Hematopoietic multipotent progenitor cell treated with erythropoietin and hydrocortisone succinate and interleukin-3 and kit ligand, for 6 days (in vitro differentiated cells): ENCODE data around the gene KCNT1.
"Not testable (repeated sequence)": the region's sequence is repeated elsewhere in the genome, so short reads cannot be mapped to it uniquely, and the experiment has no call there.

Source experiments
- DNase-seq: peaks from one replicate; pipeline ENCODE4 v3.0.0-alpha.2; 2015

KCNT1 gene

DNA sequence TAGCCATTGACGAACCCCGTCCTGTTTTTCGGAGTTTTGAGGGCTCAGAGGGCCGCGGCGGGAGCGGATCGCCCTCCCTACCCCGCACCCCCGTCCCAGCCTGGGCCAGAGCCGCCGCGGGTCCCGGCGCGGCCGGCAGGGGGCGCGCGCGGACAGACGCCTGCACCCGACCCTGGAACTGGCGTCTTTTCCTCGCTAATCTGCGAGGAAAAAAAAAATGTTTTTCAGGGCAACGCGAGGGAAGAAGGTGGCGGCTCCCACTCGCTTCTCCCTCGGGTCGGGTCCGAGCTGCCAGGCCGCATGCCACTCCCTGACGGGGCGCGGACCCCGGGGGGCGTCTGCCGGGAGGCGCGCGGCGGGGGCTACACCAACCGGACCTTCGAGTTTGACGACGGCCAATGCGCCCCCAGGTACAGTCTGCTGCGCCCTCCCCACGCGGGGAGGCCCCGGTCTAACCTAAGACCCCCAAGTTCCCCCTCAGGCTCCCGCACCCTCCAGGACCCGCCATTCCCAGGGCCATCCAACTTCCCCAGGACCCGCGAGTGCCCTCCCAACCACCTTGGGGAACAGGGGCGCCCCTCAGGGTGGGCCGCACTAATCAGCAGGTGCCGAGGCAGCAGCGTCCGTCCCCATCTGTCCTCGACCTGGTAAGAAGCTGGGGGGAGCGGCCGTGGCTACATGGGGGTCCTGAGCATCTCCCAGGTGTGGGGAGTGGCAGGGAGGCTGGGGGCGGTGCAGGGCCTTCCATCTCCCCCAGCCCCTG lies at the start of gene KCNT1:
KCNT1 (plus strand) TSS at position 227 of the 763 bp plus-strand sequence; CDS start at position 301, 74 bp downstream.
- peak; percentile 68 for DNase-seq

DNA sequence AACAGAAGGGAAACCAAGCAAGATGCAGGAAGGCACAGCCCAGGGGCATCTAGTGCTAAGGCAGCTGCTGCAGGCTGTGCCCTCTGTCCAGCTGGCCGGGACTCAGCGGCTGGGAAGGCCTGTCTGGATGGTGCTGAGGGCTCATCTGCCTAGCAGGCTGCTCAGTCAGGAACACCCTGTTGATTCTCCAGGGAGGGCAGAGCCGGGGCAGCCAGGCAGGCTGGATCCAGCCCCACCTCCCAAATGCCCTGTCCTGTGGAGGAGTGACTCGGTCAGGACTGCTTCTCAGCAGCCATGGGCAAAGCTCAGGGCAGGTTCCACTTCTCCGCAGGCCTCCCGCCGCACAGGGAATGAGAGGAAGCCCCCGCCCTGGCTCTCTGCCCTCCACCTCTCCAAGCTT lies 46.7 kb upstream of the KCNT1 start:
- no peak for DNase-seq

DNA sequence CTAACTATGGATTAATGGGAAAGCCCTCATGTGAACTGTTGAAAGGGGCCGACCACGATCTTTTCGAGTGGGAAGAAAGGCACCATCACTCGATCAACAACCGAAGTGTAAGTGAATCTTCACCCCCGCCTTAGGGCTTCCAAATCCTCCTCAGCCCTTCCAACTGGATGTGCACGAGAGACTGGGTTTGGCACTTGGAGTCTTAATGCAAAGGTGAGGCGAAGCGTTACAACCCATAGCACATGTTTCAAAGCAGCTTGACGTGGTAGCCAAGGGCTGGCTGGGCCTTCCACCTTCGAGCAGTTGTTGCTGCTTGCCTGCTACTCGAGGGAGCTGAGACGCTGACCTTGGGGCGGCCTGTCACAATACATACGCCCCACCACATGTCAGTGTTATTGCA lies 44.6 kb upstream of the KCNT1 start:
- DNase-seq: no peak

DNA sequence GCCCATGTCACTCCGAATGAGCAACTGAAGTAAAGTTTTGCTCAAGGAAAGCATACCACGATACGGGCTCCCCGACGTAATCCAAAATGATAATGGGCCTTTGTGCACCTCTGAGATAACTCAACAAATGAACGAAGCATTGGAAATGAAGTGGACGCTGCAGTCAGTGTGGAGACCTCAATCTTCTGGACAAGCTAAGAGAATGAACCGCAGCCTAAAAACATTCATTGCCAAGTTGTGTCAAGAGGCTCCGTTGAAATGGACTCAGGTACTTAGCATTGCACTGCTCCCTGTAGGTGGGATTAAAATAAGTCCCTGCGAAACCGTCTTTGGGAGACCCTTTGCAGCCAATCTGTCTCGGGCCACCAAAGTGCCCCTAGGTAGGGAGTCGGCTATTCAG lies 42.7 kb upstream of the KCNT1 start:
- no peak for DNase-seq

DNA sequence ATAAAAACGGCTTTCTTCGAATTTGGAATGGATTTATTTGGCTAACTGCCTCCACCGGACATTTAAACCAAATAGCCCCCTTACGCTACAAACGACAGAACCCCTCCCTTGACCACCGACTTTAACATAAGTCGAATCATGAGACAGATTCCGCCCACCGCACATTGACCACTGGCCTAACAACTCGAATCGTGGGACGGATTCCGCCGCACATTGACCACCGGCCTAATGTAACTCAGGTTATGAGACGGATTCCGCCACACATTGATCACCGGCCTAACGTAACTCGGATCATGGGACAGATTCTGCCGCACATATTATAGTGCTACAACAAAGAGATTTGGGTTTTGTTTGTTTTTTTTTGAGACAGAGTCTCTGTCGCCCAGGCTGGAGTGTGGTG lies 41.6 kb upstream of the KCNT1 start:
- DNase-seq: no peak

DNA sequence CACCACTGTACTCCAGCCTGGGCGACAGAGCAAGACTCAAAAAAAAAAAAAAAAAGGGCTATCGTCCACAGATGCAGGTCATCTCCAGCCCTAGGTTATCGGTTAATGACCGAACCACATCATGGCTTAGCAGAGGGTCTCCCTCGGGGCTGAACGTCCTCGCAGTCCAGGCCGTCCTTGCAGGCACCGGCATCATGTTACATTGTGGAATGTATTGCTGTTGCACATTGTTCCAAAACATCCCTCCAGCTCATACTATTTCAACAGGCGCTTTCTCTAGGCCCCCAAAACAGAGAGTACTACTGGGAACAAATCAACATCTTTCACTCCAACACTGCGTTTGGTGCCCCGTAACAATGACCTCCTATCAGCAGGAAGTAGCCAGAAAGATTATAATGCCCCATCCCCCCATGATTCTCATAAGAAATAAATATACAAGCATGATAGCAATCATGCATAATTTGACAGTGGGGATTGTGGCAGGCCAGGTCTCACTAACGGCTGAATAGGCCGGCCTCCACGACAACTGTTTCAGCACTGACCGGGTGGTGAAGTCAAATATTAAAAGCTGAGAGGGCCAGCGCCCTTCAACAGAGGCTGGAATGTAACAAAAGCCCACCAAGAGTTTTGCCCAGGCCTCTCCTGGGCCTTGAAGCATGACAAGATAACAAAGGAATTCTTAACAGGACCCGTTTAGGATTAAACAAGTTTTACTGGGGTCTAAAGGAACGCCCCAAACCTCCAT lies 40.0 kb upstream of the KCNT1 start:
- no peak for DNase-seq

DNA sequence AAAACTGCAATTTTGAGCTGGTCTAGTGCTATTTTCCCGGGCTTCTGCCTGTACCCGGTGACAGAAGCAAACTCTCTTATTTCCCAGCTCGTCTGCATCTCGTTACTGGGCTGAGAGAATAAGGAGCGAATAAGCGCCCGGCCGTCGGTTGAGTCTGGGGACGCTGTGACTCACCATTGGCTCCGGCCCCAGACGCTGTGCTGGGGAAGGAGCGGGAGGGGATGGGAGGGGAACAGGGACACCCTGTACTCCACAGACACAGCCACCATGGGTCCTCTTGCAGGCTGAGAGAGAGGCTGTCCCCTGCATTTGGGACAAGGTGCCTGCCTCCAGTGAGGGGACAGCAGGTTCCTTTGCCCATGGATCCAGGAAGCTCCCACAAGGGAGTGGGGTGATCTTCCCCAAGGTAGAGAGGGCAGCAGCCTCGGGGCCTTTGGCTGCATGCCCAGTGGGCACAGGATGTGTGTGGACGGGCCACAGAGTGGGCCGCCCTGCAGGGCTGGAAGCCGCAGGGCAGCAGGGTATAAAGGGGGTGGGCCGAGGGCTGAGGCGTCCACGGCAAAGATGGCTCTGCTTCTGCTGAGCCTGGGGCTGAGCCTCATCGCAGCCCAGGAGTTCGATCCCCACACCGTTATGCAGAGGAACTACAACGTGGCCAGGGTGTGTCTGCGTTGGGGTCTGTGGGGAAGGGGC lies 39.1 kb upstream of the KCNT1 start, which contains the start of gene LCN9:
LCN9 (plus strand) TSS at position 552 of the 693 bp plus-strand sequence; CDS start at position 565, 13 bp downstream.
- no peak for DNase-seq

DNA sequence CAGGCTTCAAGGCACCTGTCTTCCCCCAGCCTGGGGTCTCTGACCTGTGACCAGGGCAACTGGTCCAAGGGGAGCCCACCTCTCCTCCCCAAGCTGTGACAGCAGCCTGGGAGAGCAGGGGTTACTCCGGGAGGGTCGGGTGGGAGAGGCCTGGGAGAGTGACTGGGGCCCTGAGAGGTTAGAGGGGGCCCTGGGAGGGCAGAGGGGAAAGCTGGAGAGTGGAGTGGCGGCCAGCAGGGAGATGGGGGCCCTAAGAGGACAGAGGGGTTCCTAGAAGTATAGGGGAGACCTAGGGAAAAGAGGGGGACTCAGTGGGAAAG lies 38.6 kb upstream of the KCNT1 start:
- no peak for DNase-seq

DNA sequence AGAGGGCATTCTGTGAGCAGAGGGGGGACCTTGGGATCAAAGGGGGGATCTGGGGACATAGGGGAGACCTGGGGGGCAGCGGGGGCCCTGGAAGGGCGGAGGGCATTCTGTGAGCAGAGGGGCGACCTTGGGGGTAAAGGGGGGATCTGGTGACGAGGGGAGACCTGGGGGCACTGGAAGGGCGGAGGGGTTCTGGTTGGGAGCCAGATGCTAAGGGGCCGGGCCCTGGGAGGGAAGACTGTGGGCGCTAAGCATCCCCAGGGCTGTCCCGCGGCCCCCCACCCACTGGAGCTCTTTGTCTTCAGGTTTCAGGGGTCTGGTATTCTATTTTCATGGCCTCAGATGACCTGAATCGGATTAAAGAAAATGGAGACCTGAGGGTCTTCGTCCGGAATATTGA lies 38.1 kb upstream of the KCNT1 start:
- no peak for DNase-seq

DNA sequence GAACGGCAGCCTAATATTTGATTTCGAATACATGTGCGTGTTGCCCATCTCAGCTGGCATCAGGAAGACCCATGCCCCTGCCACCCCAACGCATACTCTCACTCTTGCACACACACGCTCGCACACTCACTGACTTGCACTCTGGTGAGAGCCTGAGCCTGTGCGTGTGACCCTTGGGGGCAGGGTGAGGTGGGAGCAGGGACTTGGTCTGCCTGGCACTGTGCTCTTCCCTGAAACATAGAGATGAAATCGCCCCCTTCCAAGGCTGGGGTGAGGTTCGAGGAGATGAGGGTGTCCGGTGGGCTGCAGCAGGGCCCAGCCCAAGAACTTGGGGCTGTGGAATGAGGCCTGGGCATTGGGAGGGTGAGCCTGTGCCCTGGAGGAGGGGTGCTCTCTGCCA lies 37.7 kb upstream of the KCNT1 start:
- DNase-seq: no peak

DNA sequence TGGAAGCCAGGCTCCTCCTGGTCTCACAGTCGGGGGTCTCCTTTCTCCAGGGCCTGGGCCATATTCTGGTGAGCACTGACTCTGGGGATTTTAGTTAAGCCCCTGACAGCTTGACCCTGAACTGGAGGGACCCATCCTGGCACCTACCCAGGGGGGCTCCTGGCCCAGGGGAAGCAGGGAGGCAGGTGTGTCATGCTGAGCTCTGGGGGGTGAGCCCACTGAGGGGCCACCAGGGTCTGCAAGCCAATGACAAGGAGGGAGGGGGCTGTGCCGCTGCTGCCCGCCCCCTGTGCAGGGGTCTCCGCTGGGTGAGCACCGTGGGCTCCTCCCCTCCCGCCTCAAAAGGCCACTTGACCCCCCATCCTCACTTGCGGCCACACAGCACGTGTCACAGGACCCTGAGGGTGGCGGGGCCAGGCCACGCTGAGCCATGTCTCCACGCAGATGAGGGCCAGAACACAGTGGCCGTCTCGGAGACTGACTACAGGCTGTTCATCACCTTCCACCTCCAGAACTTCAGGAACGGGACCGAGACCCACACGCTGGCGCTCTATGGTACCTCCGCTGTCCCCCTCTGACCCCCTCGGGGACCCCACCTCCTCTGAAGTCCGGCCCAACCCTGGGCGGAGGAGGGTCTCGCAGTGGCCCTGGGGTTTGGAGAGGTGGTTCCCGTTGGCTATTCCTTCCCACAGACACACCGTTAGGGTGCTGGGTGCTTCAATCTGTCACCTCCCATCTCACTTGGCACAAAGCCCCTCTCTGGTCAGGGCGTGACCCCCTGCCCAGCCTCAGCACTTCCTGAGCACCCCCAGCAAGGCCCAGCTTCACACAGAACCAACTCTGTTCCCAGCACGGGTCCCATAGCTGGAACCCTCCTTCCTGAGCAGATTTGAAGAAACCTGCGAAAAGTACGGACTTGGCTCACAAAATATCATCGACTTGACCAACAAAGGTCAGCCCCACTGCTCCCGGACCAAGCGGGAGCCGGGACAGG lies 36.9 kb upstream of the KCNT1 start:
- DNase-seq: no peak

DNA sequence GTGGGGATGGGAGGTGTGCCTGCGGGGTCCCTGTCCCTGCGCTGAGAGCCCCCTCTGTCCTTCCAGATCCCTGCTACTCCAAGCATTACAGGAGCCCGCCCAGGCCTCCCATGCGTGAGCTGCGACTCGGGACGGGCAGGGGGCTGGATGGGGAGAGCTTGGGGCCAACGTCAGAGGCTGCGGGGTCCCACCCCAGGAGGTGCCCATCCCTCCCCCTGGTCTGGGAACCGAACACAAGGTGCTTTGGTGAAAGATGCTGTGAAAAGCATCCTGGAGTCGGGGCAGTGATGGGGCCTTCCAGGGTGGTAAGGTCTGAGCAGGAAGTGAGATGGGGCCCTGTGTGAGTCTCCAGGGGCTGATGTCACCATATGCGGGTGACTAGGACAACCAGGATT lies 36.2 kb upstream of the KCNT1 start:
- no peak for DNase-seq

DNA sequence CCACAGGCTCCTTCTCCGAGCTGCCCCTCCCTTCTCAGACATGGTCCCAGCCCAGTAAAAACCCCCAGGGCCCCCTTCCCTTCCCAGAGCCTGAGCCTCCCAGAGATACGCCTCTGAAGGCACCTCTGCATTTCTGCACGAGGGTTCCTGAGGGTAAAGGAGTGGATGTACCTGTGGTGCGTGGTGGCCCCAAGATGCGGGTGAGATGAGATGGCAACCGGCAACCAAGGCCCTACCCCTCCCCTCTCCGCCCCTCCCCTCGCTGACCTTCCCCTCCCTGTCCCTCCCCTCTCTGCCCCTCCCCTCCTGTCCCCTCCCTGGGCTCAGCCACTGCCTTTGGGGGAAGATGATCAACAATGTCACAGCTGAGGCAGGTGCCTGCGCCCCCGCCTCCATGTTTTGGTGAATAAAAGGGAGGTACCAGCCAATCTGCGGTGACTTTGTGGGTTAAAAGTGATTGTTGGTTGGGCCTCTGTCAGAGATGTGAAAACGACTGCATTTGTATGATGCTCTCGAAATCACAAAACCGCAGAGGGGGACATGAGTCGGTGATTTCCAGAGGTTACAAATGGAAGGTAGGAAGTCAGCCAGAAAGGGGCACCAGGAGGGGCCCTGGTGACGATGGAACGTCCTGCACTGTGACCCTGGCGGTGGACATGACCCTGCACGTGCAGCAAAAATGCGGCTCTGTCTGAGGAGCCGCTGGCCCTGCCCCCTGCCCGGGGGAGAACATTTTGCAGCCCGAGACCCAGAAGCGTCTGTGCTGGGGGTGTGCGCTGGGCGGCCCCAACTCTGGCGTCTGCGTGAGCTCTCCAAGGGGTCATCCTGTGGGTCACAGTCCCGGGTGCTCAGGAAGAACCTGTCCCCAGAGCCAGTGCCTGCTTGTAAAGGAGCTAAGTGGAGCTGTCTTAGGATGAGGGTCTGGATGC lies 35.2 kb upstream of the KCNT1 start:
- no peak for DNase-seq

DNA sequence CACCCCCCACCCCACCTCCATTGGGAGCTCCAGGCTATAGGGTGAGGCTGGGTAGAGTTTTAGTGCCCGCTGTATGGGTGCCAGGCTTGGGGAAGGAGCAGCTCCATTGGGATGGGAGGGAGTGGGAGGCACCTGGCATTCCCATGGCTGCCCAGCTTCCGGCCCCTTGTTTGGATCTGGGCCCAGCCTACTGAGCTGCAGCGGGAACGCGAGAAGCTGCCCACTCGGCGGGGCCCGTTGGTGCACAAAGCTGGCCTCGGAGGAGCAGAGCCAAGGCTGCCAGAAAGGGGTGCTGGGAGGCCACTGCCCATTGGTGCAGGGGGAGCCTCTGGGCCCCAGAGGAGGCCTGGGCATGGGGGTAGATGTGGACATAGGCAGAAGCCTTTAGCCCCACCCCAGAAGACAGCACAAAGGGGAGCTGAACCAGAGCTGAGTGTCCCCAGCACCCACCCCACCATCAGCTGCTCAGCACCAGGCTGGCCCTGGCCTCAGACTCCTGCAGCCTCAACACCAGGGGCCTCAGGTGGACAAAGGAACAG lies 34.5 kb upstream of the KCNT1 start:
- no peak for DNase-seq

DNA sequence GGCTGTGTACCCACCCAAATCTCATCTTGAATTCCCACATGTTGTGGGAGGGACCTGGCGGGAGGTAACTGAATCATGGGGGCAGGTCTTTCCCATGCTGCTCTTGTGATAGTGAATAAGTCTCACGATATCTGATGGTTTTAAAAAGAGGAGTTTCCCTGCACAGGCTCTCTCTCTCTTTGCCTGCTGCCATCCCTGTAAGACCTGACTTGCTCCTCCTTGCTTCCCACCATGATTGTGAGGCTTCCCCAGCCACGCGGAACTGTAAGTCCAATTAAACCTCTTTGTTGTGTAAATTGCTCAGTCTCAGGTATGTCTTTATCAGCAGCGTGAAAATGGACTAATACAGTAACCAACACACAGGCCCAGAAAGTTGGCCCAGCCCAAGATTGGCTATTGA lies 33.0 kb upstream of the KCNT1 start:
- DNase-seq: not testable (repeated sequence)

DNA sequence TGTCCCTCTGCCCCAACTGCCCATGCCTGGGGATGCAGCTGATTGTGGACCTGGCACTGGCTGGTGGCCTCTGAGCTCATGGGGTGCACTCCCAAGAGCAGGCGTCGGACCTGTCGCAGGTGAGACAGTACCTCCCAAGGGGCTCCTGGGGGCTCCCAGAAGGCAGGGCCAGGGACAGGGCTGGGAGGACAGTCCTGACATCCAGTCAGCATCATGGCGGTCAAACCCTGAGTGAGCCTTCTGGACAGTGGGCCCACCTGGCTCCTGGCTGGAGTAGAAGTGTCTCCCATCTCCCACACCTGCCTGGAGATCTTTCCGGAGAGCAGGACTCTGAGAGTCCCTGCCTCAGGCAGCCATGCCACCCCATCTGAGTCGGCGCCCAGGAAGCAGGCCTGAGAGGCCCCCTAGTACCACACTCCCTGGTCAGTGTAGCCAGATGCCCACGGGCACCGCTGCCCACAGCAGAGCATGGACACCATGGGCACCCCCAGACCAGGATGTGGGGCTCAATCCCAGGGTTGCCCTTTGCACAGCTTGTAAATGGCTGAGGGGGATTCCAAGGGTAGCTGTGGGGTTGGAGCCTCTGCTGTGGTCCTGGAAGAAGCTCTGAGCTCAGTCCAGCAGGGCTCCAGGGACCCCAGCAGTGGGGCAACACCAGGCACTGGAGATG lies 32.2 kb upstream of the KCNT1 start:
- no peak for DNase-seq

DNA sequence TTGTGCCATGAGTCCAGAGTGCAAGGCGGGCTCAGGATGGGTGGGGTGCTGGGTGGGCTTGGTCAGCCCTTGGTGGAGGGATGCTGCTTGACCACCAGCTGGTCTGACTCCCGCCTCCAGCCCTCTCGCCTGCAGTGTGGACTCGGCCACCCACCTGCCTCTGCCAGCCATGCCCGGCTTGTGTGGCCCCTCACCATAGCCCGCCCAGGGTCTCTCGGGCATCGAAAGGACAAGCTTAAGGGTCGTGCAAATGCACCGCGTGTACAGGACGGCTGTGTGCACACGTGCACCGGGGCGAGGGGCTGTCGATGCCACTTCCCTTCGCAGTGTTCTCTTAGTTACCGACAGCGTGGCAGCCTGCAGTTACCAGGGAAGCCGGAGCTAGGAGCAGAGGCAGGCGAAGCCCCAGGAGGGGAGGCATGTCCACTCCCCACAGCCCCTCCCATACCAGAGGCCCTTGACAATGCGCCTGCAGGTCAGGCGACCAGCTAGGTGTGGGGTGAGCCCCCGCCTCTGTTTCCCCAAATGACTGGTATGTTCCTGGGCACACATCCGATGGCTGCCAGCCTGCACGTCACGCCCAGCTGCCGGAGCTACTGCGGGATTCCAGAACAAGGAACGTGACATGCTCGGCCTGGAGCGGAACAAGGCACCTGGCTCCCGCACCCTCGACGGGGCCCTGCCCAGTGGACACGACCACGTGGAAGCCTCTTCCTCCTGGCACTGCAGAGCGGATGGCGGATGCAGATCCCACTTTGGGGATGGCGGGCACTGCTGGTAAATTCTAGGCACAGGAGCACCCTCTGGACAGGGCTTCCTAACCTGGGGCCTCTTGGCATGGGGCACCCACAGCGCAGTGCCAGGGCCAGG lies 31.0 kb upstream of the KCNT1 start:
- no peak for DNase-seq

DNA sequence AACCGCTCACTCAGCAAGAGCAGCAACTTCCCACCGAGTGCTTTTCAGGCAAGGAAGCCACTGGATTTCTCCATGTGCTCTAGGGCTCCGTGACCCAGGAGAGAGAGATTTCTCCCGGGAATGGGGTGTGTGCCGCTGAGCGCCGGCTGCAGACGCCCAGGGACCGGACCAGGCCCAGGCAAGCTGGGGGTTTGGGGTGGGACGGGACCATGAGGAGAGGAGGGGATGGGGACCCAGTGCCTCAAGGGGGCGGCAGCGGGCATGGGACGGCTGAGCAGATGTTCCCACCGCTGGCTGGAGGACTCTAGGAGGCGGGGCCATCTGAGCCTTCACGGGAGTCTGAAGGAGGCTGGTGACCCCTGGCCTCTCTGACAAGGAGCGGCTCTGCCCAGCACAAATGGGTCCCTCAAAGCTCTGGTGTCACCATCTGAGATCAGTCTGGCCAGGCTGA lies 30.4 kb upstream of the KCNT1 start:
- peak; percentile 7 for DNase-seq

DNA sequence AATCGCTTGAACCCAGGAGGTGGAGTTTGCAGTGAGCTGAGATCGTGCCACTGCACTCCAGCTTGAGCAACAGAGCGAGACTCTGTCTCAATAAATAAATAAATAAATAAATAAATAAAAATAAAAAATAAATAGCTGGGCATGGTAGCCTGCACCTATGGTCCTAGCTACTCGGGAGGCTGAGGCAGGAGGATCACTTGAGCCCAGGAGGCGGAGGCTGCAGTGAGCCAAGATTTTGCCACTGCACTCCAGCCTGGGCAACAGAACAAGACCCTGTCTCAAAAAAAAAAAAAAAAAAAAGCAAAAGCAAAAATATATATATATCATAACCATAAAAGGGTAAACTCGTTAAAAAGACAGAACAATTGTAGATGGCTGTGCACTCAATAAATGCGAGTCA lies 29.2 kb upstream of the KCNT1 start:
- DNase-seq: not testable (repeated sequence)
